Sigmoid colon (tissue), 4 donors: ENCODE results near the gene ZNF280B.

Experiments used
- POLR2A ChIP-seq, 2 donors: fragments of 450-650 bp; IDR thresholded peaks; one replicate each; pipeline ENCODE4 v1.6.1; 2016; ENCODE audit warnings: antibody characterized with exemption in 2 of 2, mild to moderate bottlenecking in 2 of 2, moderate library complexity in 2 of 2
- POLR2AphosphoS5 ChIP-seq, 4 donors: sonication (generic); formaldehyde crosslinking; IDR thresholded peaks; one replicate each; pipeline ENCODE4 v1.6.1; 2017; ENCODE audit warnings: antibody characterized with exemption in 4 of 4

DNA sequence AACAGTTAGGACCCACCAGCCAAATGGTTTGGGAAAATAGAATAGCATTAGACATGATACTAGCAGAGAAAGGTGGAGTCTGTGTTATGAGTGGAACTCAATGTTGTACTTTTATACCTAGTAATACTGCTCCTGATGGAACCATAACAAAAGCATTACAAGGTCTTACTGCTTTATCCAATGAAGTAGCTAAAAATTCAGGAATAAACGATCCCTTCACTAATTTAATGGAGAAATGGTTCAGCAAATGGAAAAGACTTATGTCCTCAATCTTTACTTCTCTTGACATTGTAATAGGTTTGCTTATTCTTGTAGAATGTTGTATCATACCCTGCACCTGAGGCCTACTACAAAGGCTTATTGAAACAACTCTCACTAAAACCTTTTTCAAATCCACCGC is 50.2 kb downstream of the ZNF280B start:
- no peak for TF ChIP-seq POLR2A (IDR thresholded peaks at IDR 0.05)
- no peak for TF ChIP-seq POLR2AphosphoS5 (IDR thresholded peaks at IDR 0.05)
